H9 (cell line): Measurements from ENCODE around the gene TRIM59. TPM values are rescaled to one million over a fixed set of nuclear protein-coding genes. Genes with fewer than 3 reads are reported as not detected.

Source experiments
- DNase-seq: peaks from one replicate; pipeline ENCODE4 v3.0.0-alpha.2; 2017
- H2AFZ ChIP-seq: one replicate; pipeline ENCODE4 v1.6.1; 2013; ENCODE audit warnings: mild to moderate bottlenecking, low read length, control low read depth, moderate library complexity
- H2AK5ac ChIP-seq: 2 replicates; pipeline ENCODE4 v1.6.1; 2013; ENCODE audit warnings: low read length, control low read depth, mixed read lengths; ENCODE audit not compliant: insufficient read length
- H2BK120ac ChIP-seq: one replicate; pipeline ENCODE4 v1.6.1; 2013; ENCODE audit warnings: low read depth, mild to moderate bottlenecking, low read length, control low read depth, inconsistent platforms; ENCODE audit not compliant: poor library complexity, severe bottlenecking
- H2BK12ac ChIP-seq: 2 replicates; pipeline ENCODE4 v1.6.1; 2013; ENCODE audit warnings: low read length, control low read depth, mixed read lengths, low read depth; ENCODE audit not compliant: insufficient read length
- H2BK15ac ChIP-seq: 2 replicates; pipeline ENCODE4 v1.6.1; 2013; ENCODE audit warnings: low read depth, low read length, control low read depth
- H2BK20ac ChIP-seq: one replicate; pipeline ENCODE4 v1.6.1; 2013; ENCODE audit warnings: low read depth, mild to moderate bottlenecking, low read length, control low read depth, inconsistent platforms; ENCODE audit not compliant: poor library complexity, severe bottlenecking
- H2BK5ac ChIP-seq: 2 replicates; pipeline ENCODE4 v1.6.1; 2013; ENCODE audit warnings: low read length, control low read depth, mixed read lengths; ENCODE audit not compliant: insufficient read length
- H3K14ac ChIP-seq: 2 replicates; pipeline ENCODE4 v1.6.1; 2013; ENCODE audit warnings: low read length, control low read depth; ENCODE audit not compliant: insufficient read depth
- H3K18ac ChIP-seq: 2 replicates; pipeline ENCODE4 v1.6.1; 2013; ENCODE audit warnings: low read depth, mild to moderate bottlenecking, mixed read lengths, low read length, control low read depth; ENCODE audit not compliant: insufficient read length
- H3K23ac ChIP-seq: 2 replicates; pipeline ENCODE4 v1.6.1; 2013; ENCODE audit warnings: low read length, control low read depth, mixed read lengths, low read depth; ENCODE audit not compliant: insufficient read length
- H3K23me2 ChIP-seq: 2 replicates; pipeline ENCODE4 v1.6.1; 2013; ENCODE audit warnings: low read depth, mild to moderate bottlenecking, mixed read lengths, low read length, control low read depth; ENCODE audit not compliant: insufficient read length, poor library complexity, severe bottlenecking
- H3K27ac ChIP-seq: 2 replicates; pipeline ENCODE4 v1.5.1; 2013; ENCODE audit warnings: low read length, control low read depth, mixed read lengths, low read depth; ENCODE audit not compliant: insufficient read length
- H3K27me3 ChIP-seq: 2 replicates; pipeline ENCODE4 v1.6.1; 2013; ENCODE audit warnings: low read length, control low read depth, inconsistent platforms; ENCODE audit not compliant: insufficient read depth
- H3K4ac ChIP-seq: 2 replicates; pipeline ENCODE4 v1.6.1; 2013; ENCODE audit warnings: low read depth, mild to moderate bottlenecking, control low read depth, inconsistent platforms, low read length, moderate library complexity
- H3K4me1 ChIP-seq: 2 replicates; pipeline ENCODE4 v1.6.1; 2013; ENCODE audit warnings: low read length, control low read depth, inconsistent platforms; ENCODE audit not compliant: insufficient read depth
- H3K4me2 ChIP-seq: 2 replicates; pipeline ENCODE4 v1.6.1; 2013; ENCODE audit warnings: low read length, control low read depth, mixed read lengths; ENCODE audit not compliant: insufficient read length, insufficient read depth
- H3K56ac ChIP-seq: 2 replicates; pipeline ENCODE4 v1.6.1; 2013; ENCODE audit warnings: low read depth, mild to moderate bottlenecking, mixed read lengths, low read length, control low read depth; ENCODE audit not compliant: insufficient read length
- H3K79me1 ChIP-seq: 2 replicates; pipeline ENCODE4 v1.6.1; 2013; ENCODE audit warnings: low read depth, mild to moderate bottlenecking, moderate library complexity, low read length, control low read depth, inconsistent platforms; ENCODE audit not compliant: insufficient read depth, poor library complexity, severe bottlenecking
- H3K79me2 ChIP-seq: 2 replicates; pipeline ENCODE4 v1.6.1; 2013; ENCODE audit warnings: low read length, control low read depth, inconsistent platforms; ENCODE audit not compliant: insufficient read depth
- H3K9ac ChIP-seq: 2 replicates; pipeline ENCODE4 v1.6.1; 2013; ENCODE audit warnings: low read length, control low read depth, mixed read lengths; ENCODE audit not compliant: insufficient read length; ENCODE audit errors: extremely low read depth
- H3K9me3 ChIP-seq: one replicate; pipeline ENCODE4 v1.6.1; 2013; ENCODE audit warnings: low read depth, low read length, inconsistent platforms; ENCODE audit not compliant: control insufficient read depth
- H3T11ph ChIP-seq: one replicate; pipeline ENCODE4 v1.6.1; 2013; ENCODE audit warnings: mild to moderate bottlenecking, low read length, control low read depth, inconsistent platforms
- H4K20me1 ChIP-seq: one replicate; pipeline ENCODE4 v1.6.1; 2013; ENCODE audit not compliant: control insufficient read depth, insufficient read length, insufficient read depth
- H4K5ac ChIP-seq: 2 replicates; pipeline ENCODE4 v1.6.1; 2013; ENCODE audit warnings: low read depth, mild to moderate bottlenecking, mixed read lengths, low read length, control low read depth; ENCODE audit not compliant: insufficient read length
- H4K8ac ChIP-seq: replicated peaks from 2 replicates; pipeline ENCODE4 v1.6.1; 2013; ENCODE audit warnings: low read length, control low read depth, mixed read lengths, low read depth; ENCODE audit not compliant: insufficient read length
- H4K91ac ChIP-seq: 2 replicates; pipeline ENCODE4 v1.6.1; 2013; ENCODE audit warnings: low read depth, mild to moderate bottlenecking, moderate library complexity, mixed read lengths, low read length, control low read depth; ENCODE audit not compliant: insufficient read length
- H3K27ac Mint-ChIP-seq, 3 experiments: 2 replicates in 2 of 3; 3 replicates in 1 of 3; pipeline ENCODE4 v1.8.0; 2020 to 2021; ENCODE audit warnings: mixed read lengths in 3 of 3, mild to moderate bottlenecking in 1 of 3, moderate library complexity in 1 of 3
- H3K27me3 Mint-ChIP-seq: 2 replicates; pipeline ENCODE4 v1.8.0; 2021; ENCODE audit warnings: low read depth, mild to moderate bottlenecking, moderate library complexity, mixed read lengths
- H3K36me3 Mint-ChIP-seq, 3 experiments: 2 replicates in 2 of 3; 3 replicates in 1 of 3; pipeline ENCODE4 v1.8.0; 2020 to 2021; ENCODE audit warnings: low read depth in 3 of 3, mixed read lengths in 3 of 3; ENCODE audit not compliant: insufficient read depth in 1 of 3
- H3K4me1 Mint-ChIP-seq, 2 experiments: 2 replicates each; pipeline ENCODE4 v1.8.0; 2020; ENCODE audit warnings: mixed read lengths in 2 of 2
- H3K4me3 Mint-ChIP-seq, 2 experiments: 2 replicates in 1 of 2; 3 replicates in 1 of 2; pipeline ENCODE4 v1.8.0; 2020 to 2021; ENCODE audit warnings: mild to moderate bottlenecking in 2 of 2, mixed read lengths in 2 of 2, moderate library complexity in 1 of 2
- H3K9me3 Mint-ChIP-seq, 2 experiments: 2 replicates in 1 of 2; 3 replicates in 1 of 2; pipeline ENCODE4 v1.8.0; 2020; ENCODE audit warnings: mild to moderate bottlenecking in 2 of 2, mixed read lengths in 2 of 2, moderate library complexity in 1 of 2
- CTCF ChIP-seq: fragments of 200-600 bp; sonication (generic); conservative IDR thresholded peaks from 3 replicates; pipeline ENCODE4 v1.8.0; 2021; ENCODE audit warnings: antibody characterized with exemption, mild to moderate bottlenecking
- WGBS: extraction: QIAGEN DNeasy Blood & Tissue Kit; methylation state at CpG from one replicate; pipeline ENCODE4 v1.1.7; 2013; ENCODE audit warnings: missing lambda C conversion rate, low lambda C conversion rate, mixed read lengths; ENCODE audit not compliant: insufficient read length; ENCODE audit errors: extremely low coverage; 5-methylcytosine and 5-hydroxymethylcytosine counted together
- total RNA-seq: library from RNA; stranded (reverse); gene quantifications from 2 replicates; pipeline ENCODE4 v1.2.1, GENCODE V29; 2021

Gene TRIM59
- total RNA-seq, 1 experiment from 2014 or later: 47.6 TPM

- Mint-ChIP-seq H3K4me1 (no peaks in the 10 kb centered on the region), H3K9me3 (peaks cover 16 to 24% of the 10 kb centered on the region in 2 experiments), H3K36me3 (peaks cover 7 to 17% (median 14%) of the 10 kb centered on the region in 3 experiments), H3K4me3 (no peak overlapping the region), H3K27me3 (peaks cover 12% of the 10 kb centered on the region), H3K27ac (no peak overlapping the region)
- Histone ChIP-seq H4K5ac (no peak overlapping the region), H3K27ac (no peak overlapping the region), H2AFZ (no peak overlapping the region), H3K18ac (no peak overlapping the region), H2AK5ac (no peak overlapping the region), H3K14ac (no peak overlapping the region), H3K56ac (no peak overlapping the region), H2BK20ac (no peak overlapping the region), H3K9me3 (peaks cover 7% of the 10 kb centered on the region), H3K27me3 (no peaks in the 10 kb centered on the region), H3T11ph (no peak overlapping the region), H2BK120ac (no peak overlapping the region), H3K9ac (no peak overlapping the region), H4K20me1 (no peaks in the 10 kb centered on the region), H3K79me1 (no peaks in the 10 kb centered on the region), H2BK12ac (no peak overlapping the region), H3K23ac (no peak overlapping the region), H3K79me2 (no peaks in the 10 kb centered on the region), H4K91ac (no peak overlapping the region), H3K4ac (no peak overlapping the region), H4K8ac (no peak overlapping the region), H3K4me1 (no peaks in the 10 kb centered on the region), H2BK15ac (no peak overlapping the region), H3K23me2 (no peaks in the 10 kb centered on the region), H2BK5ac (no peak overlapping the region), H3K4me2 (no peak overlapping the region)
- no CpG with 5 or more reads among the region's 2 CpGs for WGBS
- no peak for DNase-seq
- TF ChIP-seq CTCF: no peak
These were observed 22.3 kb upstream of the TRIM59 start for GRCh38 chr3:160471892-160472291.
